Lower lobe of right lung (tissue), 2 donors: ENCODE data around the gene RTN4RL1. TPM values are rescaled to one million over a fixed set of nuclear protein-coding genes. Genes with fewer than 3 reads are reported as not detected.

ENCODE experiments used
- ATAC-seq, 2 donors: fragments of 200-7000 bp; cut with Tn5 transposase; one replicate each; pipeline ENCODE4 v1.9.1; 2020 to 2022; ENCODE audit warnings: mild to moderate bottlenecking in 2 of 2, moderate library complexity in 2 of 2
- DNase-seq: peaks from one replicate; pipeline ENCODE4 v3.0.0-alpha.2; 2020
- H3K27ac ChIP-seq: fragments of 200-600 bp; one replicate; pipeline ENCODE4 v1.8.0; 2022
- H3K27me3 ChIP-seq: fragments of 200-600 bp; one replicate; pipeline ENCODE4 v1.8.0; 2022; ENCODE audit warnings: low read depth
- H3K36me3 ChIP-seq: fragments of 200-600 bp; one replicate; pipeline ENCODE4 v1.8.0; 2022; ENCODE audit warnings: mild to moderate bottlenecking
- H3K4me1 ChIP-seq: fragments of 200-600 bp; one replicate; pipeline ENCODE4 v1.8.0; 2022
- H3K4me3 ChIP-seq: fragments of 200-600 bp; one replicate; pipeline ENCODE4 v1.8.0; 2022; ENCODE audit warnings: mild to moderate bottlenecking
- H3K9me3 ChIP-seq: fragments of 200-600 bp; one replicate; pipeline ENCODE4 v1.8.0; 2022
- CTCF ChIP-seq: fragments of 200-600 bp; IDR thresholded peaks from one replicate; pipeline ENCODE4 v1.8.0; 2022; ENCODE audit warnings: antibody characterized with exemption, mild to moderate bottlenecking
- intact Hi-C: fragments of 100-400 bp; cut with DNase I; formaldehyde crosslinking; loops from one replicate; pipeline ENCODE4 v1.11.0; 2022
- total RNA-seq: library from RNA; stranded (reverse); fragmentation: NEBNext Ultra II Directional; extraction: Animal tissue kit (Norgen Biotek cat#: 25700); gene quantifications from one replicate; pipeline ENCODE4 v1.2.1, GENCODE V29; 2021
- donor health status: DM: no; HTN: yes; CAD: no; lungs with severe emphysema.

The RTN4RL1 gene
- total RNA-seq, 1 donor from 2014 or later = 5.8 TPM

- H3K4me1 ChIP-seq = peaks cover 6% of the 10 kb centered on the region
- TF ChIP-seq CTCF = no peak
- no peak for DNase-seq
- no peaks in the 10 kb centered on the region for H3K27me3 ChIP-seq
- intact Hi-C loops = no loop called here
- H3K9me3 ChIP-seq = no peaks in the 10 kb centered on the region
- no peak overlapping the region for H3K27ac ChIP-seq
- H3K36me3 ChIP-seq = no peaks in the 10 kb centered on the region
- H3K4me3 ChIP-seq = no peak overlapping the region
- peak; percentile 40 to 70 for ATAC-seq
These were observed 65.1 kb downstream of the RTN4RL1 start for GRCh38 chr17:1959871-1960544.

GRCh38 chr17:1958134-1958881, 66.8 kb downstream of the RTN4RL1 start:
- DNase-seq = no peak
- Histone ChIP-seq H3K4me3 (no peak overlapping the region), H3K27ac (no peak overlapping the region), H3K9me3 (no peaks in the 10 kb centered on the region), H3K4me1 (peaks cover 6% of the 10 kb centered on the region), H3K27me3 (no peaks in the 10 kb centered on the region), H3K36me3 (no peaks in the 10 kb centered on the region)
- no peak for TF ChIP-seq CTCF
- intact Hi-C loops = no loop called here
- ATAC-seq = no peak

- ATAC-seq (no peak), DNase-seq (no peak)
- intact Hi-C loops = no loop called here
- Histone ChIP-seq H3K27ac (no peak overlapping the region), H3K36me3 (no peaks in the 10 kb centered on the region), H3K9me3 (no peaks in the 10 kb centered on the region), H3K27me3 (no peaks in the 10 kb centered on the region), H3K4me3 (no peak overlapping the region), H3K4me1 (peaks cover 6% of the 10 kb centered on the region)
- no peak for TF ChIP-seq CTCF
These were observed 68.1 kb downstream of the RTN4RL1 start for GRCh38 chr17:1957037-1957436.

- TF ChIP-seq CTCF = no peak
- ATAC-seq = no peak
- Histone ChIP-seq H3K36me3 (no peaks in the 10 kb centered on the region), H3K4me1 (peaks cover 6% of the 10 kb centered on the region), H3K27ac (no peak overlapping the region), H3K27me3 (no peaks in the 10 kb centered on the region), H3K9me3 (no peaks in the 10 kb centered on the region), H3K4me3 (no peak overlapping the region)
- intact Hi-C loops = no loop called here
- no peak for DNase-seq
These were observed 69.0 kb downstream of the RTN4RL1 start for GRCh38 chr17:1956134-1956533.

- intact Hi-C loops = no loop called here
- Histone ChIP-seq H3K27ac (no peak overlapping the region), H3K36me3 (no peaks in the 10 kb centered on the region), H3K4me3 (no peak overlapping the region), H3K27me3 (no peaks in the 10 kb centered on the region), H3K9me3 (no peaks in the 10 kb centered on the region), H3K4me1 (no peaks in the 10 kb centered on the region)
- no peak for TF ChIP-seq CTCF
- ATAC-seq (no peak), DNase-seq (no peak)
These were observed 71.3 kb downstream of the RTN4RL1 start for GRCh38 chr17:1953831-1954230.
